Cardiac muscle cell (in vitro differentiated cells and primary cell): ENCODE measurements around the gene DDX3X. TPM values are rescaled to one million over a fixed set of nuclear protein-coding genes. Genes with fewer than 3 reads are reported as not detected.
"Not testable (repeated sequence)": the region's sequence is repeated elsewhere in the genome, so short reads cannot be mapped to it uniquely, and the experiment has no call there.

Experiments
- DNase-seq, 2 donors: peaks; one replicate each; pipeline versions ENCODE4 v3.0.0 to v3.0.0-alpha.2; 2010 to 2017; ENCODE audit warnings: low read depth in 1 of 2, low spot score in 1 of 2
- H3K27ac ChIP-seq: fragments of 200-600 bp; sonication (generic); 2 replicates; pipeline ENCODE4 v1.5.1; 2016
- H3K27me3 ChIP-seq: fragments of 200-600 bp; sonication (generic); 2 replicates; pipeline ENCODE4 v1.6.0; 2016; ENCODE audit warnings: control low read depth
- H3K36me3 ChIP-seq: fragments of 200-600 bp; sonication (generic); 2 replicates; pipeline ENCODE4 v1.5.1; 2016; ENCODE audit warnings: control low read depth
- H3K4me1 ChIP-seq: fragments of 200-600 bp; sonication (generic); 2 replicates; pipeline ENCODE4 v1.8.1; 2017; ENCODE audit warnings: low read depth, mild to moderate bottlenecking, mixed run types
- H3K4me3 ChIP-seq: fragments of 200-600 bp; sonication (generic); 2 replicates; pipeline ENCODE4 v1.5.1; 2016; ENCODE audit warnings: mild to moderate bottlenecking
- H3K9me3 ChIP-seq: fragments of 200-600 bp; sonication (generic); 2 replicates; pipeline ENCODE4 v1.5.1; 2017; ENCODE audit warnings: low read depth, mild to moderate bottlenecking, control low read depth
- polyA plus RNA-seq: library from polyadenylated mRNA; unstranded; fragments of >200 nt; fragmentation: Nextera tagmentation; extraction: Ambion mirVana; gene quantifications from 2 replicates; pipeline ENCODE4 v1.2.1, GENCODE V29; 2016
- total RNA-seq: library from RNA; depleted of rRNA; stranded (reverse); fragments of >200 nt; gene quantifications from 2 replicates; pipeline ENCODE4 v1.2.3, GENCODE V29; 2016
- TF ChIP-seq, protein P1 (sequence below): IDR thresholded peaks from 2 replicates; pipeline ENCODE4 v1.5.1; 2012; ENCODE audit warnings: low read depth, mild to moderate bottlenecking, low read length

Gene DDX3X
- 140 and 161 TPM in 2 replicates for total RNA-seq
- 79.4 and 95.5 TPM in 2 replicates for polyA plus RNA-seq

DNA sequence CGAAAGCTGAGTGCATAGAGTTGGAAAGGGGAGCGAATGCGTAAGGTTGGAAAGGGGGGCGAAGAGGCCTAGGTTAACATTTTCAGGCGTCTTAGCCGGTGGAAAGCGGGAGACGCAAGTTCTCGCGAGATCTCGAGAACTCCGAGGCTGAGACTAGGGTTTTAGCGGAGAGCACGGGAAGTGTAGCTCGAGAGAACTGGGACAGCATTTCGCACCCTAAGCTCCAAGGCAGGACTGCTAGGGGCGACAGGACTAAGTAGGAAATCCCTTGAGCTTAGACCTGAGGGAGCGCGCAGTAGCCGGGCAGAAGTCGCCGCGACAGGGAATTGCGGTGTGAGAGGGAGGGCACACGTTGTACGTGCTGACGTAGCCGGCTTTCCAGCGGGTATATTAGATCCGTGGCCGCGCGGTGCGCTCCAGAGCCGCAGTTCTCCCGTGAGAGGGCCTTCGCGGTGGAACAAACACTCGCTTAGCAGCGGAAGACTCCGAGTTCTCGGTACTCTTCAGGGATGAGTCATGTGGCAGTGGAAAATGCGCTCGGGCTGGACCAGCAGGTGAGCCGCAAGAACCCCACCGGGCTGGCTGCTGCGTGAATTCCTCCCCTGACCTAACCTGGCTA lies at the start of gene DDX3X:
DDX3X (plus strand) TSS at position 419 of the 619 bp plus-strand sequence; CDS start at position 510, 91 bp downstream.
- TF ChIP-seq, protein P1, sequence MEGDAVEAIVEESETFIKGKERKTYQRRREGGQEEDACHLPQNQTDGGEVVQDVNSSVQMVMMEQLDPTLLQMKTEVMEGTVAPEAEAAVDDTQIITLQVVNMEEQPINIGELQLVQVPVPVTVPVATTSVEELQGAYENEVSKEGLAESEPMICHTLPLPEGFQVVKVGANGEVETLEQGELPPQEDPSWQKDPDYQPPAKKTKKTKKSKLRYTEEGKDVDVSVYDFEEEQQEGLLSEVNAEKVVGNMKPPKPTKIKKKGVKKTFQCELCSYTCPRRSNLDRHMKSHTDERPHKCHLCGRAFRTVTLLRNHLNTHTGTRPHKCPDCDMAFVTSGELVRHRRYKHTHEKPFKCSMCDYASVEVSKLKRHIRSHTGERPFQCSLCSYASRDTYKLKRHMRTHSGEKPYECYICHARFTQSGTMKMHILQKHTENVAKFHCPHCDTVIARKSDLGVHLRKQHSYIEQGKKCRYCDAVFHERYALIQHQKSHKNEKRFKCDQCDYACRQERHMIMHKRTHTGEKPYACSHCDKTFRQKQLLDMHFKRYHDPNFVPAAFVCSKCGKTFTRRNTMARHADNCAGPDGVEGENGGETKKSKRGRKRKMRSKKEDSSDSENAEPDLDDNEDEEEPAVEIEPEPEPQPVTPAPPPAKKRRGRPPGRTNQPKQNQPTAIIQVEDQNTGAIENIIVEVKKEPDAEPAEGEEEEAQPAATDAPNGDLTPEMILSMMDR, result no peak
- peak within 1 kb of the TSS; percentile 59 for H3K4me3 ChIP-seq
- H3K4me1 ChIP-seq, result peaks cover 12% of the 10 kb centered on the region
- H3K36me3 ChIP-seq, result no peaks in the 10 kb centered on the region
- peak; percentile 84 to 88 for DNase-seq
- H3K27ac ChIP-seq, result peak within 1 kb of the TSS; percentile 99
- no peaks in the 10 kb centered on the region for H3K9me3 ChIP-seq
- no peaks in the 10 kb centered on the region for H3K27me3 ChIP-seq

- not testable (repeated sequence) for H3K4me3 ChIP-seq, H3K27ac ChIP-seq, H3K9me3 ChIP-seq, H3K27me3 ChIP-seq, H3K36me3 ChIP-seq, H3K4me1 ChIP-seq, DNase-seq
Observed at GRCh38 chrX:41285928-41286327, 48.0 kb upstream of the DDX3X start.

GRCh38 chrX:41288641-41289040 lies 45.3 kb upstream of the DDX3X start:
- Histone ChIP-seq H3K27ac (no peak overlapping the region), H3K9me3 (no peaks in the 10 kb centered on the region), H3K36me3 (no peaks in the 10 kb centered on the region), H3K4me1 (no peaks in the 10 kb centered on the region), H3K4me3 (no peak overlapping the region), H3K27me3 (no peaks in the 10 kb centered on the region)
- DNase-seq, result no peak
- TF ChIP-seq, protein P1, result no peak

- Histone ChIP-seq H3K4me3 (no peak overlapping the region), H3K27me3 (no peaks in the 10 kb centered on the region), H3K4me1 (no peaks in the 10 kb centered on the region), H3K27ac (no peak overlapping the region), H3K36me3 (no peaks in the 10 kb centered on the region), H3K9me3 (no peaks in the 10 kb centered on the region)
- TF ChIP-seq, protein P1, result no peak
- DNase-seq, result peak in 1 of 2 donors; percentile 51
Observed at GRCh38 chrX:41289095-41289494, 44.9 kb upstream of the DDX3X start.

DNA sequence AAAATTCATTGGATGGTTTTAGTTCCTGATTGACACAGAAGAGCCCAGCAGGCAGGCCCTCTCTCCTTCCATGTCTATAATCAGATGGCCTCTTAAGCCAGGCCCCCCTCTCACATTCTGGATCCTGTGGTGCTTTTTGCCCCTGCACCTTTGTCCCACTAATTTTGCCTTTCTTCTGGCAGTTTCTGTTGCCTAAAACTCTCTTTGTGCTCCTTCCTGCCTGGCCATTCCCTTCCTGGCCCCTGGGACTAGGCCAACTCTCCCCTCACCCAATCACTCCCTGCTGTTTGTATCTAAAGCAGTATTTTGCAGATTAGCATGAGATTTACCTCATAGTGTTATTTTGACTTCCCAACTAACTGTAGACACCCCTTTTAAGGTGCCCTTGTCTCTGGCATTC lies 42.7 kb upstream of the DDX3X start:
- no peaks in the 10 kb centered on the region for H3K9me3 ChIP-seq
- no peaks in the 10 kb centered on the region for H3K4me1 ChIP-seq
- H3K4me3 ChIP-seq, result no peak overlapping the region
- no peak overlapping the region for H3K27ac ChIP-seq
- no peak for DNase-seq
- TF ChIP-seq, protein P1, result no peak
- no peaks in the 10 kb centered on the region for H3K36me3 ChIP-seq
- H3K27me3 ChIP-seq, result no peaks in the 10 kb centered on the region

- Histone ChIP-seq H3K4me3 (no peak overlapping the region), H3K27ac (no peak overlapping the region), H3K36me3 (no peaks in the 10 kb centered on the region), H3K27me3 (no peaks in the 10 kb centered on the region), H3K9me3 (no peaks in the 10 kb centered on the region), H3K4me1 (no peaks in the 10 kb centered on the region)
- DNase-seq, result no peak
- TF ChIP-seq, protein P1, result no peak
Observed at GRCh38 chrX:41293269-41293668, 40.7 kb upstream of the DDX3X start.
